HG02973 (cell line): ENCODE data around the gene MRPL32.

Experiments
- ATAC-seq: cut with Tn5 transposase; IDR thresholded peaks from one replicate; pipeline ENCODE4 v1.9.1; 2021; ENCODE audit warnings: moderate library complexity; ENCODE audit not compliant: unreplicated experiment

The MRPL32 gene

GRCh38 chr7:42964293-42964692 is 32.1 kb downstream of the MRPL32 start:
- no peak for ATAC-seq

DNA sequence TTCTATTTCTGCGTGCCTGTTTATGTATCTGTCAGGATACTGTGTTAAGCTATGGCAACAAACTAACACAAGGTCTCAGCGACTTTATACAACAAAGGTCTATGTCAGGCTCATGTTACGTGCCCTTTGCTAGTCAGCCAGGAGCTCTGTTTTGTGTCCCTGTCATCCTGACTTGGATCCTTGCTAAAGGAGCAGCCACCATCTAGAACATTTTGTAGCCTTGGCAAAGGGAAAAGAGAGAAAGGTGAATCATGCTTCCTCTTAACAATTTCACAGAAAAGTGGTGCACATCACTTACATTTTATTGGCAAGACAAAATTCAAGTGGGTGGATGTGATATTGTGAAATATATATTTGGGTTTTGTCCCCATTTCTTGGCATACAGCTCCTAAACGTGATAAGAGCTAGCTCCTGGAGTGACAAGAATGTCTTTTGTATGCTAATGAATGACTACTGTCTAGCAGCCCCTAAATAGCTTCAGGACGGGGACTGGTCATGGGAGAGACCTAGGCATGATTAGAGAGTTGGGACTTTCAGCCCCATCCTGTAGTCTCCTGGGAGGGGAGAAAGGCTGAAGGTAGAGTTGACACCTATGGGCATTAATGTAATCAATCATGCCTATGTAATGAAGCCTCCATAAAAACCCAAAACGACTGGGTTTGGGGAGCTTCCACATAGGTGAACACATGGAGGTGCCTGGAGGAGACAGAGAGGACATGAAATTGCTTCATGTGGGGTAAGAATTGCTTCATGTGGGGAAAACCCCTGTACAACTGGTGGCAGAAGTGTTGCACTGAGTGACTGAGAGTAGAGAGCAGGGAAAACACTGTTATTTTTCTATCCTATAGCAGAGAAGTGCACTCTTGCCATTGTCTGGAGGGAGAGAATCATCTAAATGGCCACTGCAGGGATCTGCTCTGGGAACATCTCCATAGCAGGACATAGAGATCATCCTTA is 33.0 kb downstream of the MRPL32 start:
- ATAC-seq, result no peak

DNA sequence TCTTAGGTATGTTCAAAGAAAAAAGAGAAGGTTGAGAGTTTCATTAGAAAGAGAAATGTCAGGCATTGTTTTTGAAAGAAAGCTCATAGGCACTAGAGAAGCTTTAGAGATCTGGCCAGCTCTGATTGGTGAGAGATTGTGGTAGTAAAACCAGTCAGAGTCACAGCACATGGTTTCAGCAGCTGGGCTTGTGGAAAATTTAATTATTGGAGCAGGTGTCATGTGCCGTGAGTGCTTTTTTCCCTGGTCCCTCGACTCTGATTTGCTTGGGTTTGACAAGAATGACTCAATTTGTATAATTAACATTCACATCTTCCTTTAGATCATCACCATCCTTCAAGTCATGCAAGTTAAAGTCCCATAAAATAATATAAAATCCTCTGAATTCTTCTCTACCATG is 35.2 kb downstream of the MRPL32 start:
- ATAC-seq, result no peak

- no peak for ATAC-seq
Measured at GRCh38 chr7:42972699-42973500, 40.7 kb downstream of the MRPL32 start.

DNA sequence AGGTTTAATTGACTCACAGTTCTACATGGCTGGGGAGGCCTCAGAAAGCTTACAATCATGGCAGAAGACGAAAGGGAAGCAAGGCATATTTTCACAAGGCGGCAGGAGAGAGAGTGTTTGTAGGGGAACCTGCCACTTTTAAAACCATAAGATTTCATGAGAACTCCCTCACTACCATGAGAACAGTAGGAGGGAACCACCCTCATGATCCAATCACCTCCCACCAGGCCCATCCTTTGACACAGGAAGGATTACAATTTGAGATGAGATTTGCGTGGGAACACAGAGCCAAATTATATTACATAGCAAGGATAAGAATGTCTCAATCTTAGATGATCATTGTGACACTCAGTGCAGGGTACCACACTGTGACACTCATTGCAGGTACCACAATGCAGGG is 44.2 kb downstream of the MRPL32 start:
- no peak for ATAC-seq

- ATAC-seq, result no peak
Measured at GRCh38 chr7:42978496-42978895, 46.3 kb downstream of the MRPL32 start.

GRCh38 chr7:42980084-42980483 is 47.9 kb downstream of the MRPL32 start:
- no peak for ATAC-seq

GRCh38 chr7:42980514-42980913 is 48.3 kb downstream of the MRPL32 start:
- no peak for ATAC-seq

GRCh38 chr7:42981601-42982000 is 49.4 kb downstream of the MRPL32 start:
- no peak for ATAC-seq

DNA sequence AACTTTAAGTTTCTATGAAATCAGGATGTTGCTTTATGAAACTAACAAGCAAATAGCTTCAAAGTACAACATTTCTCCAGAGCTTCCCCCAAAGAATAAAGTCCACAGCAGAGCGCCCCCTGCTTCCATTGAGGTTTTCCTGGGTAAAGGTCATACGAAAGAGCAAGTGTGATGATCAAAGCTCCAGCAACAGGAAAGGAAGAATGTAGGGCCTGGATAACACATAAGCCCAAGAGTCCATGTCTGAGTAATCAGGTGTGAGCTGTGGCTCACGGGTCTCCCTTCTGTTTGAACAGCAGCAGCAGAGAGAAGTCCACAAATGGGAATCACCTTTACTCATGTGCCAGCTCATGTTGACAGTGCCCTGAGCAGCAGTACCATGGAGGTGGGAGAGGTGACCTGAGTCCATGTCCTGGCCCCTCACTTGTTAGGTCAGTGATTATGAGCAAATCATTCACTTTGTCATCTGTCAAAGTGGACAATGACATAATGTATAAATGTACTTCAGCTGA is 50.5 kb downstream of the MRPL32 start:
- no peak for ATAC-seq

GRCh38 chr7:42984137-42984536 is 52.0 kb downstream of the MRPL32 start:
- ATAC-seq, result no peak

DNA sequence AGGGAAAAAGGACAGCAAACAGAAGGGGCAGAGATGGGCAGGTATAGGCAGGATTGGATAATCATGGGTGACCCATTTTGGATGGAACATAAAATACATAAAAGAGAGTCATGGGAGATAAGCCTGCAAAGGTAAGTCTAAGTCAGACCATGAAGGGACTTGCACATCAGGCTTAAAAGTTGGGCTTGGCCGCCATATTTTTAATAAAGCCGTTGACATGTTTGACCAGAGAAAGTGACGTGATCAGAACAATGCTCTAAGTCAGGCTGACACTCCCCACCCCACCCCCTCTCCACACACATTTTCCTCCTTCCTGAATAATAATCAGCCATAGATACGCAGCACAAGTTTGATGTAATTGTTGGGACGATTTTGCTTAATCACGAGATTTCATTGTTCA is 54.0 kb downstream of the MRPL32 start:
- no peak for ATAC-seq

DNA sequence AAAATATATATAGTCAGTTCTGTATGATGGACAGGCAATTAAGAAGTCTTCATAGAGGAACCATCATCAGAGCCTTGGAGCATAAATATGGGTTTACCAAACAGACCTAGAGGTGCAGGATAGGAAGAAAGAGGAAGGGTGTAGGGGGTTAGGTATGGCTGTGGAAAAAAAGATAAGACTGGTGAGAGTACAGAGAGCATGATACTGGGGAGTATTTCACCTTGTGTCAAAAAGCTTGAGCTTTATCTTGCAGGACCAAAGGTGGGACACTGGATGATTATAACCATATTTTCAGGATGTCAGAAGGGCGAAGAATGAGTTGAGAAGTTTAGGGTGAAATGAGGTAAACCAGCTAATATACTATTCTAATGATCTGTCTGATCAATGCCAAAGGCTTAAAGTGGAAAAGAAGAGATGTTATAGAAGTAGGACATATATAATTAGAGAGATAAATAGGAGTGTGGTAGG is 54.6 kb downstream of the MRPL32 start:
- no peak for ATAC-seq
